Parietal lobe (tissue), 2 donors: ENCODE results near the gene CRIP3. TPM values are rescaled to one million over a fixed set of nuclear protein-coding genes. Genes with fewer than 3 reads are reported as not detected.

Experiments
- small RNA-seq: library from RNA; depleted of rRNA; stranded (forward); fragments of <200 nt; gene quantifications from one replicate; pipeline ENCODE3, GENCODE V24; 2014; ENCODE audit warnings: low replicate concordance
- total RNA-seq: library from RNA; depleted of rRNA; stranded (reverse); fragments of >200 nt; gene quantifications from one replicate; pipeline ENCODE4 v1.2.3, GENCODE V29; 2014

The CRIP3 gene
- total RNA-seq = 16.6 TPM

GRCh38 chr6:43308101-43308989 lies at the start of gene CRIP3:
TSS of gene CRIP3 (minus strand) at chr6:43308826. CDS start at chr6:43308792, 34 bp downstream.

GRCh38 chr6:43297644-43298564 lies 10.7 kb downstream of the CRIP3 start, which contains the start of gene SLC22A7:
TSS of gene SLC22A7 (plus strand) at chr6:43298260. CDS start at chr6:43298359, 99 bp downstream.

Small RNAs within 50 kb of the gene (small RNA-seq; reads per million reads assigned to genes)
- not detected for gene RPL12P47

Other genes with a start within 250 kb of the CRIP3 start
- gene MRPL2, start 249.4 kb downstream of the CRIP3 start, total RNA-seq = 10.3 TPM
- 44.4 TPM for gene KLC4, start 249.2 kb downstream of the CRIP3 start, total RNA-seq
- gene PTK7, start 232.5 kb downstream of the CRIP3 start, total RNA-seq = 43.8 TPM
- 12.5 TPM for gene SRF, start 137.6 kb downstream of the CRIP3 start, total RNA-seq
- gene CUL9, start 126.6 kb downstream of the CRIP3 start, total RNA-seq = 52.6 TPM
- 14.4 TPM for gene DNPH1, start 79.3 kb downstream of the CRIP3 start, total RNA-seq
- gene TTBK1, start 65.3 kb downstream of the CRIP3 start, total RNA-seq = 26.3 TPM
- gene SLC22A7, start 10.6 kb downstream of the CRIP3 start, total RNA-seq = 1.9 TPM
- gene ZNF318, start 60.8 kb upstream of the CRIP3 start, total RNA-seq = 38.5 TPM
- gene ABCC10, start 118.7 kb upstream of the CRIP3 start, total RNA-seq = 33.5 TPM
- 8.5 TPM for gene DLK2, start 146.7 kb upstream of the CRIP3 start, total RNA-seq
- gene TJAP1, start 168.7 kb upstream of the CRIP3 start, total RNA-seq = 6.9 TPM
- gene LRRC73, start 201.5 kb upstream of the CRIP3 start, total RNA-seq = 4.1 TPM
- 71.4 TPM for gene YIPF3, start 208.1 kb upstream of the CRIP3 start, total RNA-seq
- 29.4 TPM for gene POLR1C, start 208.3 kb upstream of the CRIP3 start, total RNA-seq